Endothelial cell of umbilical vein (primary cell): Measurements from ENCODE around the gene AHSP.

ENCODE experiments used
- EZH2 ChIP-seq: IDR thresholded peaks from 2 replicates; pipeline ENCODE4 v1.6.1; 2012; ENCODE audit warnings: borderline replicate concordance, low read depth, mild to moderate bottlenecking, moderate library complexity, low read length, inconsistent platforms; ENCODE audit not compliant: severe bottlenecking
- FOS ChIP-seq: IDR thresholded peaks from 2 replicates; pipeline ENCODE4 v1.6.1; 2011; ENCODE audit warnings: mild to moderate bottlenecking, low read length, moderate library complexity, borderline replicate concordance; ENCODE audit not compliant: insufficient read depth
- GATA2 ChIP-seq: IDR thresholded peaks from 2 replicates; pipeline ENCODE4 v1.7.0; 2011; ENCODE audit warnings: low read depth, mild to moderate bottlenecking, moderate library complexity, mixed read lengths, low read length; ENCODE audit not compliant: insufficient read length, insufficient read depth
- JUN ChIP-seq: IDR thresholded peaks from 2 replicates; pipeline ENCODE4 v1.6.1; 2011; ENCODE audit warnings: borderline replicate concordance, low read depth; ENCODE audit not compliant: insufficient read length, insufficient read depth
- MYC ChIP-seq: IDR thresholded peaks from one replicate; pipeline ENCODE4 v1.6.1; 2011; ENCODE audit warnings: mild to moderate bottlenecking, low read depth, low read length
- POLR2A ChIP-seq: IDR thresholded peaks from 2 replicates; pipeline ENCODE4 v1.6.1; 2012; ENCODE audit warnings: low read depth, mild to moderate bottlenecking, control low read depth, low read length
- POLR2AphosphoS5 ChIP-seq: IDR thresholded peaks from 2 replicates; pipeline ENCODE4 v1.6.1; 2012; ENCODE audit warnings: low read depth, mild to moderate bottlenecking, control low read depth, low read length, moderate library complexity; ENCODE audit not compliant: insufficient read depth
- TF ChIP-seq, protein P1 (sequence below), 2 donors: IDR thresholded peaks; 1 replicate in 1 of 2; 2 replicates in 1 of 2; pipeline ENCODE4 v1.5.1; 2011; ENCODE audit warnings: low read length in 2 of 2, mild to moderate bottlenecking in 2 of 2, moderate library complexity in 2 of 2, control low read depth in 1 of 2, inconsistent platforms in 1 of 2, low read depth in 1 of 2; ENCODE audit not compliant: insufficient read depth in 1 of 2; ENCODE audit errors: extremely low read depth in 1 of 2

DNA sequence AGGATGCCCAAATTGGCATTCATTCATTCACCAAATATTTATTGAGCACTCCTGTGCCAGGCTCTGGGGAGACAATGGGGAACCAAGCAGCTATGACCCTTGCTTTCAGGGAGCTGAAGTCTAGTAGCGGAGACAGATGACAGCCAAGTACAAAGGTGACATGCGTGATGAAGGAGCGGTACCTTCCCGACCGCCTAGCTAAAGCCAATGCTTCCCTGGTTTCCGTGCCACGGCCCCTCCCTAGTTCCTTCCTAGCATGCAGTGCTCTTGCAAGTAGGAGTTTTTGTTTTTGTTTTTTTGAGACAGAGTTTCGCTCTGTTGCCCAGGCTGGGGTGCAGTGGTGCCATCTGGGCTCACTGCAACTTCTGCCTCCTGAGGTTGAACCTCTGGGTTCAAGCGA is 47.9 kb upstream of the AHSP start:
- TF ChIP-seq, protein P1, sequence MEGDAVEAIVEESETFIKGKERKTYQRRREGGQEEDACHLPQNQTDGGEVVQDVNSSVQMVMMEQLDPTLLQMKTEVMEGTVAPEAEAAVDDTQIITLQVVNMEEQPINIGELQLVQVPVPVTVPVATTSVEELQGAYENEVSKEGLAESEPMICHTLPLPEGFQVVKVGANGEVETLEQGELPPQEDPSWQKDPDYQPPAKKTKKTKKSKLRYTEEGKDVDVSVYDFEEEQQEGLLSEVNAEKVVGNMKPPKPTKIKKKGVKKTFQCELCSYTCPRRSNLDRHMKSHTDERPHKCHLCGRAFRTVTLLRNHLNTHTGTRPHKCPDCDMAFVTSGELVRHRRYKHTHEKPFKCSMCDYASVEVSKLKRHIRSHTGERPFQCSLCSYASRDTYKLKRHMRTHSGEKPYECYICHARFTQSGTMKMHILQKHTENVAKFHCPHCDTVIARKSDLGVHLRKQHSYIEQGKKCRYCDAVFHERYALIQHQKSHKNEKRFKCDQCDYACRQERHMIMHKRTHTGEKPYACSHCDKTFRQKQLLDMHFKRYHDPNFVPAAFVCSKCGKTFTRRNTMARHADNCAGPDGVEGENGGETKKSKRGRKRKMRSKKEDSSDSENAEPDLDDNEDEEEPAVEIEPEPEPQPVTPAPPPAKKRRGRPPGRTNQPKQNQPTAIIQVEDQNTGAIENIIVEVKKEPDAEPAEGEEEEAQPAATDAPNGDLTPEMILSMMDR (IDR thresholded peaks at IDR 0.05; ENCODE audit: extremely low read depth in 1 of 2, insufficient read depth in 1 of 2, low read depth in 1 of 2, low read length in 2 of 2) = no peak
- TF ChIP-seq EZH2 = no peak
- peak; percentile 18 for TF ChIP-seq POLR2AphosphoS5
- no peak for TF ChIP-seq JUN
- TF ChIP-seq FOS = no peak
- TF ChIP-seq POLR2A = peak; percentile 28
- TF ChIP-seq GATA2 = no peak
- TF ChIP-seq MYC = no peak
